Thyroid gland (tissue), 4 donors: ENCODE data around the gene MRPL33. TPM values are rescaled to one million over a fixed set of nuclear protein-coding genes. Genes with fewer than 3 reads are reported as not detected.

Experiments
- DNase-seq, 2 donors: peaks; one replicate each; pipeline ENCODE4 v3.0.0-alpha.2; 2019
- H3K27ac ChIP-seq, 3 donors: fragments of 200-600 bp; sonication (generic); 1 replicate in 2 of 3; 2 replicates in 1 of 3; pipeline ENCODE4 v1.5.1; 2016 to 2019; ENCODE audit warnings: mild to moderate bottlenecking in 1 of 3, moderate library complexity in 1 of 3
- H3K27me3 ChIP-seq: fragments of 200-600 bp; sonication (generic); one replicate; pipeline ENCODE4 v1.5.1; 2019
- H3K36me3 ChIP-seq, 2 donors: fragments of 200-600 bp; sonication (generic); one replicate each; pipeline ENCODE4 v1.5.1; 2016 to 2019
- H3K4me1 ChIP-seq, 2 donors: fragments of 200-600 bp; sonication (generic); one replicate each; pipeline ENCODE4 v1.5.1; 2017 to 2019
- H3K4me3 ChIP-seq, 3 donors: fragments of 200-600 bp; sonication (generic); replicated peaks in 1 of 3; 1 replicate in 2 of 3; 2 replicates in 1 of 3; pipeline ENCODE4 v1.5.1; 2016; ENCODE audit warnings: mild to moderate bottlenecking in 1 of 3
- H3K9me3 ChIP-seq: fragments of 200-600 bp; sonication (generic); one replicate; pipeline ENCODE4 v1.5.1; 2017
- CTCF ChIP-seq, 6 experiments: fragments of 200-600 bp in 3 of 6; fragments of 450-650 bp in 3 of 6; sonication (generic) in 3 of 6; IDR thresholded peaks; one replicate each; pipeline ENCODE4 v1.5.1; 2016 to 2019; ENCODE audit warnings: antibody characterized with exemption in 6 of 6, mild to moderate bottlenecking in 2 of 6, inconsistent platforms in 1 of 6, moderate library complexity in 1 of 6
- POLR2A ChIP-seq, 2 donors: fragments of 450-650 bp; IDR thresholded peaks; one replicate each; pipeline ENCODE4 v1.6.1; 2017; ENCODE audit warnings: antibody characterized with exemption in 2 of 2, mild to moderate bottlenecking in 2 of 2, moderate library complexity in 1 of 2
- WGBS, 2 donors: methylation state at CpG; one replicate each; pipeline ENCODE4 v1.1.5; 2017; 5-methylcytosine and 5-hydroxymethylcytosine counted together
- intact Hi-C: fragments of 100-400 bp; cut with DNase I; formaldehyde crosslinking; loops from one replicate; pipeline ENCODE4 v1.15.1; 2023
- total RNA-seq, 4 donors: library from RNA; depleted of rRNA; stranded (reverse); fragments of >200 nt; gene quantifications; one replicate each; pipeline ENCODE4 v1.2.3, GENCODE V29; 2016

The MRPL33 gene
- total RNA-seq, 4 donors from 2014 or later = 70.2 to 166 (median 130) TPM

GRCh38 chr2:27811768-27812167 lies 40.2 kb downstream of the MRPL33 start:
- H3K4me1 ChIP-seq = no peaks in the 10 kb centered on the region
- no peak overlapping the region for H3K4me3 ChIP-seq
- intact Hi-C loops = no loop called here
- TF ChIP-seq POLR2A (IDR thresholded peaks at IDR 0.05) = no peak
- no peak for TF ChIP-seq CTCF (IDR thresholded peaks at IDR 0.05)
- no peaks in the 10 kb centered on the region for H3K27me3 ChIP-seq
- WGBS, 2 donors = 95 to 97% methylated on average over 1 of the region's 1 CpG
- no peaks in the 10 kb centered on the region for H3K9me3 ChIP-seq
- no peaks in the 10 kb centered on the region for H3K36me3 ChIP-seq
- H3K27ac ChIP-seq = no peak overlapping the region
- no peak for DNase-seq

DNA sequence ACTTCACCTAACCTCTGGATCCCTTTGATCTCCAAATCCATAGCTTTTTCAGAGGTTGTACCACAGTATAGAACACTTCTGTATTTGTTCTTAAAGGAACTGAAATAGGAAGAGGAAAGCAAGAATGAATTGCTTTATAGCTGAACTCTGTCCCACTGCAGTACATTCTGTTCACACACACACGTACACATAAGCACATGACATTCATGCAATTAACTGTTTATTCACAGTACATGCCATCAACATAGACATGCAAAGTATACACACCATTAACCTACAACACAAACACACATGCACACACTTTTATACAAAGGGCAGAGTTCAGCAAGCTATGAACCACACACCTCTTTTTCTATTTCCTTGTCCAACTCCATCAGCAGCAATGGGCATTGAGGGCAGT lies 43.2 kb downstream of the MRPL33 start:
- H3K4me1 ChIP-seq = no peaks in the 10 kb centered on the region
- 71 to 83% methylated on average over 1 of the region's 1 CpG for WGBS, 2 donors
- H3K9me3 ChIP-seq = no peaks in the 10 kb centered on the region
- H3K27me3 ChIP-seq = no peaks in the 10 kb centered on the region
- intact Hi-C loops = no loop called here
- H3K4me3 ChIP-seq = no peak overlapping the region
- H3K36me3 ChIP-seq = no peaks in the 10 kb centered on the region
- no peak for DNase-seq
- TF ChIP-seq POLR2A (IDR thresholded peaks at IDR 0.05) (no peak), CTCF (IDR thresholded peaks at IDR 0.05) (no peak)
- H3K27ac ChIP-seq = no peak overlapping the region

DNA sequence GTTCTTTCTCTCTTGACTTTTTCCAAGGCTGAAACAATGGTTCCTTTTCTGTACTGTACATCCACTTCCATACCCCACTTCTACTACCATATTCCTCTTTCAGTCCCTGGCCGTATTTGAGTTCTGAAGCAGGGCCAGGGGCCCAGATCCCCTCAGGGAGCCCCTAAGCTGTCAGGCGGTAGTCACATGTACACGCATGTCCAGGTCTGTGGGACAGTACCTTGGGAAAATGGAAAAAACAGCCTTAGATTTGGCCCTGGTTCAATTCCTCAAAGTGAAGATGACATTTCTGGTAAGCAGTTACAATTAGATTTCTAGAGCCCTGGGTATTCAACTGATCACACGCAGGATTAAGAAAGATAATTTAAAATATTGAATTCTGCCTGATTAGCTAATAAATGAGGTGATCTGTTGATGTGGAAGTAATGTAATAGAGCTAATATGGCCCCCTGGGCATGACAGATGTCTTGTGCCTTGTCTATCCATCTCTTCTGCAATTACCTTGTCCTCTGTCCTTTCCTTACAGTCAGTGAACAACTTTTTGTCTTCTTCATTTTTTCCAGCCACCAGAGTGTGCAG lies 44.4 kb downstream of the MRPL33 start:
- DNase-seq = no peak
- 96 to 99% methylated on average over 4 of the region's 4 CpGs for WGBS, 2 donors
- no peaks in the 10 kb centered on the region for H3K36me3 ChIP-seq
- H3K4me1 ChIP-seq = no peaks in the 10 kb centered on the region
- intact Hi-C loops = no loop called here
- H3K9me3 ChIP-seq = no peaks in the 10 kb centered on the region
- no peak for TF ChIP-seq POLR2A (IDR thresholded peaks at IDR 0.05)
- no peak for TF ChIP-seq CTCF (IDR thresholded peaks at IDR 0.05)
- no peaks in the 10 kb centered on the region for H3K27me3 ChIP-seq
- H3K27ac ChIP-seq = no peak overlapping the region
- H3K4me3 ChIP-seq = no peak overlapping the region

DNA sequence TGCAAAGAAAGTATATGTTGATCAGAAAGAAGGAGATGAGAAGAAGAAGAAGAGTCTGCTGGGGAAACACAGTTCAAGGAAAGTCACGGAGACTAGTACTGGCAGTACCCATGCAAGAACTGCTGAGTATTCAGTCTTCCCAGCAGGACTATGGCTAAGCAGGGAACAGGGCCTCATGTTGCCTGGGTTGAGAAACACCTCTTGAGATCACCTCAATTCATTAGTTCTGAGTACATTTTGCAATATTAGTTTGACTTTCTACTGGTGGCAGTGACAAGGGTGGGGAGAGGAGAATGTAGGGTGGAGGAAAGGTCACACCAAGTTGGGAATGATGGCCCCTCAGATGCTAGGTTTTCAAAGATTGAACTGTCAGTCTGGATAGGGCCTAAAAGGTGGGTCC lies 50.5 kb downstream of the MRPL33 start:
- DNase-seq = no peak
- intact Hi-C loops = no loop called here
- WGBS, 2 donors = 94% methylated on average over 1 of the region's 1 CpG
- no peak overlapping the region for H3K27ac ChIP-seq
- no peak for TF ChIP-seq CTCF (IDR thresholded peaks at IDR 0.05)
- TF ChIP-seq POLR2A (IDR thresholded peaks at IDR 0.05) = no peak
- H3K9me3 ChIP-seq = no peaks in the 10 kb centered on the region
- H3K27me3 ChIP-seq = no peaks in the 10 kb centered on the region
- H3K4me1 ChIP-seq = peaks cover 0 to 4% of the 10 kb centered on the region in 2 donors
- H3K4me3 ChIP-seq = no peak overlapping the region
- H3K36me3 ChIP-seq = no peaks in the 10 kb centered on the region

GRCh38 chr2:27823135-27823534 lies 51.6 kb downstream of the MRPL33 start:
- Histone ChIP-seq H3K27ac (no peak overlapping the region), H3K9me3 (no peaks in the 10 kb centered on the region), H3K27me3 (no peaks in the 10 kb centered on the region), H3K4me1 (peaks cover 0 to 4% of the 10 kb centered on the region in 2 donors), H3K4me3 (no peak overlapping the region), H3K36me3 (no peaks in the 10 kb centered on the region)
- WGBS, 2 donors = 89% methylated on average over 5 of the region's 5 CpGs
- no peak for DNase-seq
- TF ChIP-seq POLR2A (IDR thresholded peaks at IDR 0.05) = no peak
- no peak for TF ChIP-seq CTCF (IDR thresholded peaks at IDR 0.05)
- intact Hi-C loops = no loop called here
